ENCODE data around the gene SHC3. TPM values are rescaled to one million over a fixed set of nuclear protein-coding genes. Genes with fewer than 3 reads are reported as not detected.

The SHC3 gene
- total RNA-seq, 2 donors from 2014 or later = not detected

DNA sequence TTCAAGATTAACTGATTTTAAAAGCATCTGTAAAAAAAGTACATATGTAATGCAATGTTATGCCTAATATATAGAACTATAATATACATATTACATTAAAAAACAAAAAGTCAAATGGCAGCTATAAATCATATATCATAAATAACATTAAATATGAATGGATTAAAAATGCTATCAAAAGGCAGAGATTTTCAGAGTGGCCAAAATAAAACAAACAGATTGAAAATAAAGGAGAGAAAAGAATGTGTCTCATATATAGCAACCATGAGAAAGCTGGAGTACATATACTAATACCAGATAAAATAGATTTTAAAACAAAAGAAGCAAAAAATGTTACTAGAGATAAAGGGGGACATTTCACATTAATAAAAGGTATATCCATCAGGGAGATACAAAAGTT is 148.8 kb downstream of the SHC3 start:
- Mint-ChIP-seq H3K4me1 (ENCODE audit: low read depth) (no peaks in the 10 kb centered on the region), H3K27me3 (ENCODE audit: low read depth) (peaks cover 48% of the 10 kb centered on the region), H3K36me3 (ENCODE audit: insufficient read depth in 2 of 2) (peaks cover 3 to 6% of the 10 kb centered on the region in 2 donors), H3K27ac (no peak overlapping the region), H3K4me3 (no peak overlapping the region), H3K9me3 (peaks cover 5 to 7% of the 10 kb centered on the region in 2 donors)
- no peak for DNase-seq
- no peak for ATAC-seq (replicated peaks in 1 of 2)

DNA sequence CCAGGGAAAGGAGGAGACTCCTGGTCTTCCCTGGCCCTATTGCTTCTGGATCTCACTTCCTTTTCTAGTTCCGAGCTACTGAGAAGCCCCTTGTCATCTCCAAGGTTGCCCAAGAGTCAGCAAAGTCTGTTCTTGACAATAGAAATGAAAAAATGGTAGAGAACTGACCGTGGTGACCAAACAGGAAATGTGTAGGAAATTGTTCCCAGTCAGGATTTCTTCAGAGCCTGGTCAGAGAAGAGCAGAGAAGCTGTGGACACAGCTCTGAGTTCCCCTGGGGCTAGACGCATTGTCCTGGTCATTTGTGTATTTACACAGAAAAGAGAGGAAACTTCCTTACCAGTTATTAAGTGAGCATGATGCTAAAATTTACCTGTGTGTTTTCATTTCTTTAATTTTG is 151.7 kb downstream of the SHC3 start:
- Mint-ChIP-seq H3K27me3 (ENCODE audit: low read depth) (peaks cover 29% of the 10 kb centered on the region), H3K27ac (no peak overlapping the region), H3K36me3 (ENCODE audit: insufficient read depth in 2 of 2) (peaks cover 3 to 6% of the 10 kb centered on the region in 2 donors), H3K4me1 (ENCODE audit: low read depth) (no peaks in the 10 kb centered on the region), H3K4me3 (no peak overlapping the region), H3K9me3 (peaks cover 5 to 7% of the 10 kb centered on the region in 2 donors)
- ATAC-seq (replicated peaks in 1 of 2) (no peak), DNase-seq (no peak)

DNA sequence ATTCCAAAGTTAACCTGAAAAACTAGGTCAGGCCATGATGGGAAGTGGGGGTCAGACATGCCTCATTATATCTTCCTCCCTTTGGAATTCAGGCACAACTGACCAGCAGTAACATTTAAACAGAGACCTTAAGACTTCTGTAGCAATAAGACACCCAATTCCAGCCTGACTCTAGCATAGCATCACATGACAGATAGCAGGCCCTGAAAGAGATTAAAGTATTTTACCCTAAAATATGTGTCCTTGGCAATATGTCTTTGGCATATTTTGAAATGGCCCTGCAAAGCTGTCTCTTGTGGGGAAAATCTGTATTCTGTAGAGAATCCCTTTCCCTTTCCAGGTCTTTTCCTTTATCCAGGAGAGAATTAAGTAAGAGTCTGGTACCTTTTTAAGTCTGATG is 153.1 kb downstream of the SHC3 start:
- Mint-ChIP-seq H3K27ac (no peak overlapping the region), H3K9me3 (peaks cover 4 to 7% of the 10 kb centered on the region in 2 donors)

DNA sequence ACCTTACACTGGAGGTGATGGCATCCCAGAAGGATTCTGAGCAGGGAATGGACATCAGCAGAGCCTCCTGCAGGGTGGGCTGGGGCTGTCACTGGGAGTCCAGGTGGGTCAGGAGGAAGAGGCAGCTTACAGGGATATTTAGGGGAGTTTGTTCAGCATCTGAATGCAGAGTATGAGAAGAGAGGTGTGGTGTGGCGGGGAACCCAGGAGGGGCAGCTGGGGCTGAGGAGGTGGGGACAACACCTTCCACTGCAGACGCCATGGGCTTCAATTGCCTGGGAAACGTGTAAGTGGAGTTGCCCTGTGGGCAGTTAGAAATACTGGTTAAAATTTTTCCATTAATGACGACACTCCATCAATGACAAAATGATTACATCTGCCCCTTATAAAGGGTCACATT is 153.9 kb downstream of the SHC3 start:
- H3K36me3 Mint-ChIP-seq (ENCODE audit: insufficient read depth in 2 of 2) = peaks cover 3 to 6% of the 10 kb centered on the region in 2 donors
- H3K4me3 Mint-ChIP-seq = no peak overlapping the region
- peaks cover 4% of the 10 kb centered on the region in 2 donors for H3K9me3 Mint-ChIP-seq
- H3K27ac Mint-ChIP-seq = no peak overlapping the region
- DNase-seq = no peak
- peaks cover 18% of the 10 kb centered on the region for H3K27me3 Mint-ChIP-seq (ENCODE audit: low read depth)
- H3K4me1 Mint-ChIP-seq (ENCODE audit: low read depth) = no peaks in the 10 kb centered on the region
- no peak for ATAC-seq (replicated peaks in 1 of 2)

More for the DNA sequence above, 153.1 kb downstream of the SHC3 start:
- DNase-seq (no peak), ATAC-seq (replicated peaks in 1 of 2) (no peak)
- Mint-ChIP-seq H3K36me3 (ENCODE audit: insufficient read depth in 2 of 2) (peaks cover 3 to 6% of the 10 kb centered on the region in 2 donors), H3K4me3 (no peak overlapping the region), H3K4me1 (ENCODE audit: low read depth) (no peaks in the 10 kb centered on the region), H3K27me3 (ENCODE audit: low read depth) (peaks cover 18% of the 10 kb centered on the region)

DNA sequence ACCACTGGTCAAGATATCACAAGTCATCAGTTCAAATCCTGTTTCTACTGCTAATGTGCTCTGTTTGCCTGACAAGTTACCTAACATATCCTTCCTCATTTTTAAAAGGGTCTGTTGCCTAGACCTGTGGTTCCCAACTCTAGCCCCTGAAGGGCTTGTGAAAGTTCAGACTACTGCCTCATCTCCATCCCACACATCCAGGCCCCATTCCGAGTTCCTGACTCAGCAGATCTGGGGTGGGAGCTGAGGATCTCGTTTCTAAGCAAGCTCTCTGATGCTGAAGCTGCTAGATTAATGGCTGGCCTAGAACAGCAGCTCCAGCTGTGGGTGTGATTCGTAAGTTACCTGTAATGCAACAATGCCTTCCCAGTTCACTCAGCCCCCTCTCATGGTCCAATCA is 154.9 kb downstream of the SHC3 start:
- Mint-ChIP-seq H3K4me1 (ENCODE audit: low read depth) (no peaks in the 10 kb centered on the region), H3K4me3 (no peak overlapping the region), H3K27ac (no peak overlapping the region), H3K36me3 (ENCODE audit: insufficient read depth in 2 of 2) (no peaks in the 10 kb centered on the region), H3K9me3 (peaks cover 0 to 4% of the 10 kb centered on the region in 2 donors), H3K27me3 (ENCODE audit: low read depth) (peaks cover 18% of the 10 kb centered on the region)
- DNase-seq (no peak), ATAC-seq (replicated peaks in 1 of 2) (no peak)

DNA sequence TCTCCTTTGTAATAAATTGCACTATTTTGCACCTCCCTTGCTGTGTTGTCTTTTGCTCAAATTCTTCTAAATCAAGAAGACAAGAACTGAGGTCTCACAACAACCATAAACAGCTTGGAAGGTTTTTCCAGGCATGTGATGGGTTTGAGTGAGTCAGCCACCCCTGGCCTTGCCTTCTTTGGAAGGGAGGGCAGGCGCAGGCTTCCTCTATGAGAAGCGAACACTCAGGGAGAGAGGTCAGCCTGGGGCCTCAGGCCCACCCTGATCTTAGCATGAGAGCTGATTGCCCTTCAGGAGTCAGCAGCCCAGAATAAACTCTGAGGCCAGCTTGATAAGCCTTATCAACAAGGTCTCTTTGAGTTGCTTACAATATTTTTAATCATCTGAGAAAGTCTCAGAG is 155.7 kb downstream of the SHC3 start:
- H3K27ac Mint-ChIP-seq = no peak overlapping the region
- no peaks in the 10 kb centered on the region for H3K36me3 Mint-ChIP-seq (ENCODE audit: insufficient read depth in 2 of 2)

DNA sequence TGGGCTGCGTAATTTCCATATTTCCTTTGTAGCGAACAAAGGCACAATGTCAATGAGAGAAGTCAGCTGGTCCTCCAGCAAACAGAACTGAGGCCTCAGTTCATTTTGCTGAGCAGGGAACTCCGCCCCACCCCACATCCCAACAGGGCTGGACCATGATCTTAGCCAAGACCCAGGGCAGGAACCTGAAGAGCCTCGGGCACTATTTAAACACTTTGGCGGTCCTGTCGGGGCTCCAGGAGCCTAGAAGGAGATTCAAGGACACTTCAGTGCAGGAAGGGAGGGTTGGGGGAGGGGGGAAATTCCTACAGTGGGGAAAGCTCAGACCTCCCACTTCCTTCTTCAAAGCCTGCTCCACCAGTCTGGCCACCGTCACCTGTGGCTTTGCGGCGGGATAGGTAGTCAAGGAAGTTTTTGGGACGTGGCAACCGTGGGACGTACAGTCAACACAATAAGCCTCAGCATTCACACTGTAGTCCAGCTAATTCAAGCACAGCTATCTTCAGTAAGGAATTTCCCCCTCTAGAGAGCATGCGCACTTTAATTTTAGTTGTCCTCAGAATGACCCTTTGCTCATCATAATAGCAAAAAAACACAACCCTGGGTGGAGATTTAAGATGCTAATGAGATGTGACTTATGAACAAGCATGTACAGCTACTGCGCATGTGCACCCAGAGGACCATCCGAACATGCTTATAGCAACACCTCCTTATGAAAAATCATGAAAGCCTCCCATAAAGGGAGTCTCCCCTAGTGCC is 156.4 kb downstream of the SHC3 start:
- no peak overlapping the region for H3K4me3 Mint-ChIP-seq
- H3K27me3 Mint-ChIP-seq (ENCODE audit: low read depth) = peaks cover 16% of the 10 kb centered on the region
- no peaks in the 10 kb centered on the region for H3K9me3 Mint-ChIP-seq
- H3K36me3 Mint-ChIP-seq (ENCODE audit: insufficient read depth in 2 of 2) = no peaks in the 10 kb centered on the region
- no peaks in the 10 kb centered on the region for H3K4me1 Mint-ChIP-seq (ENCODE audit: low read depth)
- DNase-seq = no peak
- no peak for ATAC-seq (replicated peaks in 1 of 2)
- H3K27ac Mint-ChIP-seq = no peak overlapping the region

More for the DNA sequence above, 155.7 kb downstream of the SHC3 start:
- DNase-seq (no peak), ATAC-seq (replicated peaks in 1 of 2) (no peak)
- H3K27me3 Mint-ChIP-seq (ENCODE audit: low read depth) = peaks cover 16% of the 10 kb centered on the region
- peaks cover 0 to 2% of the 10 kb centered on the region in 2 donors for H3K9me3 Mint-ChIP-seq
- no peaks in the 10 kb centered on the region for H3K4me1 Mint-ChIP-seq (ENCODE audit: low read depth)
- no peak overlapping the region for H3K4me3 Mint-ChIP-seq

DNA sequence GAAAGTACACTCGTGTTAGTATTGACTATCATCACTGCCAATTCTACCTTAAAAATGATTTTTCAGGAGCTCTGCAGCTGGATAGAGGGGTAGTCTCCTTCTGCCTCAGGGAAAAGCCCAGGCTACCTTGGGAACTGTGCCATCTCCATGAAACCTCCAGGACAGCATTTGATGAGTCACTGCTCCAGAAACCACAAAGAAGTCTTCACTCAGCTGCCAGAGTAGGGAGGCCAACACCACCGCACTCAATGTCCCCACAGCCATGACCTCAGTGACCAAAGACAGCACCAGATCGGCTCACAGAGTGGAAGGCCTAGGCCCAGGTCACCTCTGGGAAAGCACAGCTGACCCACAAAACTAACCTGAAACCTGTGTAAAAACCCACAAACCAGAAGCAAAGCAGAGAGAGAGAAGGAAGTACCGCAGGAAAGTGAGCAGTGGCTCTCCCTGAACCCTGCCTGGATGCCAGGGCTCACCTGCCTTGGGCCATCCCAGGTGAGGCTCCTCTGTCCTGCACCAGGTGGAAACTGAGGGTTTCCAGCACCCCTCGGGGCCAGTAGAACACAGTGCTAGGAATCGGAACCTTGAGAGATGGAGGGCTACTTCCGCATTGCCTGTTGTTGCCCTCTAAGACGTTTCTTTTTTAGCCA is 157.3 kb downstream of the SHC3 start:
- no peaks in the 10 kb centered on the region for H3K4me1 Mint-ChIP-seq (ENCODE audit: low read depth)
- DNase-seq (no peak), ATAC-seq (replicated peaks in 1 of 2) (no peak)
- H3K9me3 Mint-ChIP-seq = no peaks in the 10 kb centered on the region
- no peak overlapping the region for H3K4me3 Mint-ChIP-seq
- H3K27ac Mint-ChIP-seq = no peak overlapping the region
- no peaks in the 10 kb centered on the region for H3K36me3 Mint-ChIP-seq (ENCODE audit: insufficient read depth in 2 of 2)
- peaks cover 18% of the 10 kb centered on the region for H3K27me3 Mint-ChIP-seq (ENCODE audit: low read depth)

DNA sequence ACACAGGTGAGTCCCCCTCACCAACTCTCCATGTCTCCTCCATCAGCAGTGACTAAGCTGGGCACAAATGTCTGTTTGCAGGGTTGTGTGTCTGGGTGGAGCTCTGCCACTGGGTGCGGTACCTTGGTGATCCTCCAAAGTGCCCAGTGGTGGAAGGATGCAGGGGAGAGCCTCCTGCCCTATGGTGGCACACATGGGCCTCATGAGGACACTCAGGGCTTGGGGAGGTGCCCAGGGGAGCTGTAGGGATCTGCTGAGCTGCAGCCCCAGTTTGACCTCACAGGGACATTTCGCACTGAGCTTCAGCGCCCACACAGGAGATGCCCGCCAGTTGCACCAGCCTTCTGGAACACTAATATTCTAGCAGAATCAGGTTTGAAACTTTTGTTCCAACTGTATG is 157.9 kb downstream of the SHC3 start:
- ATAC-seq (replicated peaks in 1 of 2) (no peak), DNase-seq (no peak)
- Mint-ChIP-seq H3K9me3 (no peaks in the 10 kb centered on the region), H3K4me1 (ENCODE audit: low read depth) (no peaks in the 10 kb centered on the region), H3K36me3 (ENCODE audit: insufficient read depth in 2 of 2) (no peaks in the 10 kb centered on the region), H3K27me3 (ENCODE audit: low read depth) (peaks cover 21% of the 10 kb centered on the region), H3K27ac (no peak overlapping the region), H3K4me3 (no peak overlapping the region)

DNA sequence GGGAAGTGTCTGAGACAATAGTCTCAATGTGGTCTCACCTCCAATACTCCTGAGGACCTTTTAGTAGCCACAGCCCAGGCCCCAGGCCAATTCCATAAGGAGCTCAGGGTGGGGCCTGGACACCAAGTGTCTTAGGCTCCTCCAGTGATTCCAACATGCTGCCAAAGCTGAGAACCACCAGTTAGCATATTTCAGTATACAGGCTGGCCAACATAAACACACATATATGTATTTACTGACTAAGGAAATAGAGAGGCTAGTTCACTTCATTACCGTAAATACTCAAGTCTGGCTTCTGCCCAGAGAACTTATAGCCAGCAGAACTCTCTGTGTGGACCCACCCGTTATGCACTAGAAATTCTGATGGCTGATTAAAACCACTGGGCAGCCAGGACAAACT is 163.3 kb downstream of the SHC3 start:
- Mint-ChIP-seq H3K27me3 (ENCODE audit: low read depth) (peaks cover 20% of the 10 kb centered on the region), H3K4me3 (no peak overlapping the region), H3K27ac (no peak overlapping the region), H3K9me3 (no peaks in the 10 kb centered on the region), H3K4me1 (ENCODE audit: low read depth) (no peaks in the 10 kb centered on the region), H3K36me3 (ENCODE audit: insufficient read depth in 2 of 2) (no peaks in the 10 kb centered on the region)
- no peak for DNase-seq
- ATAC-seq (replicated peaks in 1 of 2) = no peak

DNA sequence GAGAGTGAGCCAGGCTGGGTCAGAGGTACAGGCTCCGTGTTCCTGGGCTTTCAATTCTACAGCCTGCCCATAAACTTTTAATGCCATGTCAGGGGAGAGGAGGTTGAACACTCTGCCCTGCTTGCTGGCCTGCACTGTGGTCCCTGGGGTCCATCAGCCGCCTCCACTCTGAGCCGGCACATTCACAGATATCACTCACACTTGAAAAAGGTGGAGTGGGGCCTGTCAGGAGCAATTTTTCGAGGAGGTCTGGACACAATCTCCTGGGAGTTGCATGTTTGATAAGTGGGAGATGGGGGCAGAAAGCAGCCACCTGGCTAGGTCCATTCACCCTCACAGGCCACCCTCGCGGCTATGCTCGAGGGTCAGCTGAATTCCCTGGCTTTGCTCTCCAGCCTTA is 164.5 kb downstream of the SHC3 start:
- peaks cover 20% of the 10 kb centered on the region for H3K27me3 Mint-ChIP-seq (ENCODE audit: low read depth)
- H3K9me3 Mint-ChIP-seq = no peaks in the 10 kb centered on the region
- H3K36me3 Mint-ChIP-seq (ENCODE audit: insufficient read depth in 2 of 2) = no peaks in the 10 kb centered on the region
- H3K4me3 Mint-ChIP-seq = no peak overlapping the region
- no peaks in the 10 kb centered on the region for H3K4me1 Mint-ChIP-seq (ENCODE audit: low read depth)
- ATAC-seq (replicated peaks in 1 of 2) (no peak), DNase-seq (no peak)
- H3K27ac Mint-ChIP-seq = no peak overlapping the region

DNA sequence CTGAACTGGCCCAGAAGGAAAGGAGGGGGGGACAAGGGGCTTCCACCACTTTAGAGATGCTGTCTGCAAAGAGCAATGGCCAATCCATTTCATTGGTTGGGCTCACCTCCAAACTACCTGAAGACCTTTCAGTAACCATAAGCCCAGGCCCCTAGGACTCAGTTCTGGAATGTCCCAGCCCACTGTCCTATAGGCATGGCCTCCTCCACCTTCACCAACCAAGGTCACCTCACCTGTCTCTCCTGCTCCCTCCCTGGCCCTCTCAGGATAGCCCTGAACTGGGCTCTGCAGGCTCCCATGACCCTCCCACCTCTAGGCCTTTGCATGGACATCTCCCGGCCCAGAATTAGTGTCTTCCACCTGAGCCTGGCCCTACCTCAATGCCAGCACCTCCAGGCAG is 165.0 kb downstream of the SHC3 start:
- H3K4me1 Mint-ChIP-seq (ENCODE audit: low read depth) = no peaks in the 10 kb centered on the region
- H3K27me3 Mint-ChIP-seq (ENCODE audit: low read depth) = peaks cover 23% of the 10 kb centered on the region
- H3K36me3 Mint-ChIP-seq (ENCODE audit: insufficient read depth in 2 of 2) = no peaks in the 10 kb centered on the region
- ATAC-seq (replicated peaks in 1 of 2) = no peak
- H3K27ac Mint-ChIP-seq = no peak overlapping the region
- no peak for DNase-seq
- H3K9me3 Mint-ChIP-seq = no peaks in the 10 kb centered on the region
- H3K4me3 Mint-ChIP-seq = no peak overlapping the region

DNA sequence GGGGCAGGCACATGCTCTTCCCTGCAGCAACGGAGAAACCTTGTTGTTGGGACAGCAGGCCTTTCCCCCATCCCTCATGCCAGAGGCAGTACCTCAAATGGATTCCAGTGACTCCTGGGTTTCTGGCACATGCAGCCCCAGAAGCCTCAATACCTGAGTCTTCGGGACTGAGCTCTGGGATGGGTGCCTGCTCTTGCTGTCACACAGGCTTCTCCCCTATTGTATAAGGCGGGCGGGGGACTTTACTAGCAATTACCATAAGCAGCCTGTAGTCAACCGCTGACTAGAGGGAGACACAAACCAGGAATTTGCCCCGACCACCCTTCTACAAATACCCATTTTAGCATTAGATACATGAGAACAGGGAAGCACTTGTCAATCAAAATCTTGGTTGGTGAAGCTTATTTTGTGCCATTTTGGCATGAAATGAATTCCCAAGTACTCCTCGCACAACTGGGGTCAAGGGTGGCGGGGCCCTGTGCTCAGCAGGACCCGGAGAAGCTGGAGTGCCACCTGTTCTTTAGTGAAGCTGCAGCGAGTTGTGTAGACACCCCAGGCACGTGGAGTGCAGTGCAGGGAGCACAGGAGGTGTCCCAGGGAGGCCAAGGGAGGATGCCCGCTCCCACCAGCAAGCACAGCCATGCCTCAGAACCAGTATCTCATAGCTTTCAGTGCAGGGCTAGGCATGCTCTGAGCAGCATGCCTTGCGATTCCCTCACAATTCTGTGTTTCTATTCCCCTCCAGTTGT is 166.2 kb downstream of the SHC3 start:
- no peak overlapping the region for H3K4me3 Mint-ChIP-seq
- ATAC-seq (replicated peaks in 1 of 2) (no peak), DNase-seq (no peak)
- H3K27ac Mint-ChIP-seq = no peak overlapping the region
- H3K9me3 Mint-ChIP-seq = no peaks in the 10 kb centered on the region
- no peaks in the 10 kb centered on the region for H3K4me1 Mint-ChIP-seq (ENCODE audit: low read depth)
- peaks cover 19% of the 10 kb centered on the region for H3K27me3 Mint-ChIP-seq (ENCODE audit: low read depth)
- no peaks in the 10 kb centered on the region for H3K36me3 Mint-ChIP-seq (ENCODE audit: insufficient read depth in 2 of 2)
